HG03439 (cell line): ENCODE measurements around the gene RIPPLY2.
"Not testable (repeated sequence)": the region's sequence is repeated elsewhere in the genome, so short reads cannot be mapped to it uniquely, and the experiment has no call there.

ENCODE experiments used
- ATAC-seq: cut with Tn5 transposase; IDR thresholded peaks from one replicate; pipeline ENCODE4 v1.9.1; 2021; ENCODE audit warnings: mild to moderate bottlenecking, moderate library complexity; ENCODE audit not compliant: unreplicated experiment

The RIPPLY2 gene

GRCh38 chr6:83893024-83893423 lies 39.9 kb downstream of the RIPPLY2 start:
- no peak for ATAC-seq

- ATAC-seq: not testable (repeated sequence)
Observed at GRCh38 chr6:83897094-83897493, 43.9 kb downstream of the RIPPLY2 start.

GRCh38 chr6:83901624-83902023 lies 48.5 kb downstream of the RIPPLY2 start:
- no peak for ATAC-seq

- ATAC-seq: no peak
Observed at GRCh38 chr6:83904395-83904794, 51.2 kb downstream of the RIPPLY2 start.

- no peak for ATAC-seq
Observed at GRCh38 chr6:83905648-83906047, 52.5 kb downstream of the RIPPLY2 start.
